ENCODE data around the gene BLOC1S1.

DNA sequence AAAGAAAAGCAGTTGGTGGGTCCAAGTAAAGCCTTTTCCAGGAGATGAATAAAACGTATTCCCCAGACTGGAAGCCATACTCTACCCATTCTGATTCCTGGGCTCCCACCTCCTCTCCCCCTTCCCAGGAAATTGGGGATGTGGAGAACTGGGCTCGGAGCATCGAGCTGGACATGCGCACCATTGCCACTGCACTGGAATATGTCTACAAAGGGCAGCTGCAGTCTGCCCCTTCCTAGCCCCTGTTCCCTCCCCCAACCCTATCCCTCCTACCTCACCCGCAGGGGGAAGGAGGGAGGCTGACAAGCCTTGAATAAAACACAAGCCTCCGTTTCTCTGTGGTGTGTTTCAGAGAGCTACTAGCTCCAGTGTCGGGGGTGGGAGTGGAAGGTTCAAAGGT, 3.5 kb downstream of the BLOC1S1 start:
- no peak for TF ChIP-seq POLR2A (IDR thresholded peaks at IDR 0.05)
- TF ChIP-seq CTCF (IDR thresholded peaks at IDR 0.05), result no peak
